K562 (cell line): ENCODE results near the gene CENPT. TPM values are rescaled to one million over a fixed set of nuclear protein-coding genes. Genes with fewer than 3 reads are reported as not detected.
A peak's percentile ranks its signal among the peaks of the same experiment; 100 is the strongest.

Experiments used
- ELF4 ChIP-seq: fragments of 450-650 bp; formaldehyde crosslinking; IDR thresholded peaks from 2 replicates; pipeline ENCODE4 v1.4.0; 2022; ENCODE audit warnings: missing genetic modification characterization
- HDAC2 ChIP-seq: fragments of 450-650 bp; IDR thresholded peaks from 2 replicates; pipeline ENCODE4 v1.6.1; 2016; ENCODE audit warnings: mild to moderate bottlenecking
- HDGF ChIP-seq: fragments of 450-650 bp; IDR thresholded peaks from 2 replicates; pipeline ENCODE4 v1.6.1; 2016
- KAT2B ChIP-seq: IDR thresholded peaks from one replicate; pipeline ENCODE4 v1.6.1; 2012; ENCODE audit warnings: low read depth, mild to moderate bottlenecking, control low read depth, inconsistent platforms, low read length, moderate library complexity
- MYNN ChIP-seq, 2 experiments: sonication (generic); formaldehyde crosslinking in 1 of 2; IDR thresholded peaks; 2 replicates each; pipeline versions ENCODE4 v1.5.0 to v1.6.1; 2016 to 2020; ENCODE audit warnings: antibody characterized with exemption in 1 of 2, missing genetic modification reagents in 1 of 2
- YBX1 ChIP-seq: fragments of 450-650 bp; IDR thresholded peaks from 2 replicates; pipeline ENCODE4 v1.7.1; 2016; ENCODE audit warnings: mild to moderate bottlenecking
- ZBTB7A ChIP-seq: IDR thresholded peaks from 2 replicates; pipeline ENCODE4 v1.6.1; 2011; ENCODE audit warnings: low read depth, mild to moderate bottlenecking, low read length, moderate library complexity, borderline replicate concordance; ENCODE audit not compliant: control insufficient read depth
- ZNF23 ChIP-seq: fragments of 250-450 bp; sonication (Bioruptor Pico); IDR thresholded peaks from 2 replicates; pipeline ENCODE4 v1.4.0; 2020; ENCODE audit warnings: mild to moderate bottlenecking
- ZNF3 ChIP-seq: fragments of 250-450 bp; sonication (Bioruptor Pico); IDR thresholded peaks from 2 replicates; pipeline ENCODE4 v1.5.0; 2021; ENCODE audit warnings: mild to moderate bottlenecking, moderate library complexity
- ZNF384 ChIP-seq: IDR thresholded peaks from 2 replicates; pipeline ENCODE4 v1.6.1; 2012; ENCODE audit warnings: low read depth, low read length, improper control_type of control experiment
- polyA plus RNA-seq, 8 experiments: library from polyadenylated mRNA; depleted of rRNA in 4 of 8; stranded (reverse) in 5 of 8; unstranded in 3 of 8; fragments of >200 nt; fragmentation: Nextera tagmentation in 2 of 8; fragmentation: Illumina TruSeq in 1 of 8; extraction: Ambion mirVana in 2 of 8; extraction: Trizol in 1 of 8; gene quantifications; 2 replicates each; pipeline versions ENCODE4 v1.2.1 to v1.2.3, GENCODE V29; 2011 to 2014; ENCODE audit warnings: inconsistent platforms in 1 of 8, missing spikeins in 1 of 8
- total RNA-seq, 7 experiments: library from RNA; depleted of rRNA in 6 of 7; stranded (reverse); fragments of >200 nt in 6 of 7; fragmentation: Illumina TruSeq in 2 of 7; extraction: Trizol in 2 of 7; gene quantifications; 2 replicates each; pipeline versions ENCODE4 v1.2.1 to v1.2.3, GENCODE V29; 2011 to 2021; ENCODE audit warnings: low replicate concordance in 1 of 7
- TF ChIP-seq, protein P1 (sequence below): fragments of 250-450 bp; sonication (Bioruptor Pico); IDR thresholded peaks from 2 replicates; pipeline ENCODE4 v1.4.0; 2020
- TF ChIP-seq, protein P2 (sequence below): sonication (generic); formaldehyde crosslinking; IDR thresholded peaks from 2 replicates; pipeline ENCODE4 v1.8.0; 2022; ENCODE audit warnings: missing genetic modification reagents, mild to moderate bottlenecking, moderate library complexity, borderline replicate concordance
- TF ChIP-seq, protein P3 (sequence below): fragments of 250-450 bp; sonication (Bioruptor Pico); IDR thresholded peaks from 2 replicates; pipeline ENCODE4 v1.4.0; 2020; ENCODE audit warnings: mild to moderate bottlenecking, moderate library complexity
- TF ChIP-seq, protein P4 (sequence below): sonication (generic); formaldehyde crosslinking; IDR thresholded peaks from 2 replicates; pipeline ENCODE4 v1.8.0; 2022; ENCODE audit warnings: mild to moderate bottlenecking, low read depth, missing genetic modification reagents
- TF ChIP-seq, protein P5 (sequence below): fragments of 450-650 bp; formaldehyde crosslinking; IDR thresholded peaks from 2 replicates; pipeline ENCODE4 v1.4.0; 2020; ENCODE audit warnings: mild to moderate bottlenecking, moderate library complexity

The CENPT gene
- total and polyA plus RNA-seq, 9 of the 15 experiments (the other 6 are each of a cell fraction or from before 2014, with no cell fraction given): 3.6 to 94.2 (median 44.1) TPM

DNA sequence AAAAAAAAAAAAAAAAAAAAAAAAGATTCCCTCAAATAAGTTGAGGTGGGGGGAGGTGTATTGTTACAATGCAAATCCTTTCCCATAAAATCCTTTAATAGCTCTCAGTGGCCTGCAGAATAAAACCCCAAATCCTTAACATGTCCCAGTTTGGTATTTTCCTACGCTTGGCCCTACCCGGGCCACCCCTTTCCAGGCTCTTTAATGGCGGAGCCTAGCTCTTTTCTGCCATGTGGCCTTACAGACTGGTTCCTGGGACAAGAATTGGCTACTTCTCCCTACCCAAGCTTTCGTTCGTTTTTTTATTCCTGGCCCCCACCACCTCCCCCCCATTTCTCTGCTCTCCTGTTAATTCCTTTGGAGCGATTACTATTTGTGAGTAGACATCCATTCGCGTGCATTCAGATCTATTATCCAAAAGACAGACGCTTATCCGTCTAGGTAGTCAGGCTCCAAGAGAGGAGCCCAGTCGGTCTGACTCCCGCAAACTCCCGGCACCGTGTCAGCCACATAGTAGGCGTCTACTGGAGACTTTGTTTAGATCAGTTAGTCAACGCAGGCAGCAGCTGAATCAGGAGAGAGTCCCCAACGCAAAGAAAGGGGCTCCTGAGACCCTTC, 6.2 kb downstream of the CENPT start (continued):
- TF ChIP-seq, protein P1, sequence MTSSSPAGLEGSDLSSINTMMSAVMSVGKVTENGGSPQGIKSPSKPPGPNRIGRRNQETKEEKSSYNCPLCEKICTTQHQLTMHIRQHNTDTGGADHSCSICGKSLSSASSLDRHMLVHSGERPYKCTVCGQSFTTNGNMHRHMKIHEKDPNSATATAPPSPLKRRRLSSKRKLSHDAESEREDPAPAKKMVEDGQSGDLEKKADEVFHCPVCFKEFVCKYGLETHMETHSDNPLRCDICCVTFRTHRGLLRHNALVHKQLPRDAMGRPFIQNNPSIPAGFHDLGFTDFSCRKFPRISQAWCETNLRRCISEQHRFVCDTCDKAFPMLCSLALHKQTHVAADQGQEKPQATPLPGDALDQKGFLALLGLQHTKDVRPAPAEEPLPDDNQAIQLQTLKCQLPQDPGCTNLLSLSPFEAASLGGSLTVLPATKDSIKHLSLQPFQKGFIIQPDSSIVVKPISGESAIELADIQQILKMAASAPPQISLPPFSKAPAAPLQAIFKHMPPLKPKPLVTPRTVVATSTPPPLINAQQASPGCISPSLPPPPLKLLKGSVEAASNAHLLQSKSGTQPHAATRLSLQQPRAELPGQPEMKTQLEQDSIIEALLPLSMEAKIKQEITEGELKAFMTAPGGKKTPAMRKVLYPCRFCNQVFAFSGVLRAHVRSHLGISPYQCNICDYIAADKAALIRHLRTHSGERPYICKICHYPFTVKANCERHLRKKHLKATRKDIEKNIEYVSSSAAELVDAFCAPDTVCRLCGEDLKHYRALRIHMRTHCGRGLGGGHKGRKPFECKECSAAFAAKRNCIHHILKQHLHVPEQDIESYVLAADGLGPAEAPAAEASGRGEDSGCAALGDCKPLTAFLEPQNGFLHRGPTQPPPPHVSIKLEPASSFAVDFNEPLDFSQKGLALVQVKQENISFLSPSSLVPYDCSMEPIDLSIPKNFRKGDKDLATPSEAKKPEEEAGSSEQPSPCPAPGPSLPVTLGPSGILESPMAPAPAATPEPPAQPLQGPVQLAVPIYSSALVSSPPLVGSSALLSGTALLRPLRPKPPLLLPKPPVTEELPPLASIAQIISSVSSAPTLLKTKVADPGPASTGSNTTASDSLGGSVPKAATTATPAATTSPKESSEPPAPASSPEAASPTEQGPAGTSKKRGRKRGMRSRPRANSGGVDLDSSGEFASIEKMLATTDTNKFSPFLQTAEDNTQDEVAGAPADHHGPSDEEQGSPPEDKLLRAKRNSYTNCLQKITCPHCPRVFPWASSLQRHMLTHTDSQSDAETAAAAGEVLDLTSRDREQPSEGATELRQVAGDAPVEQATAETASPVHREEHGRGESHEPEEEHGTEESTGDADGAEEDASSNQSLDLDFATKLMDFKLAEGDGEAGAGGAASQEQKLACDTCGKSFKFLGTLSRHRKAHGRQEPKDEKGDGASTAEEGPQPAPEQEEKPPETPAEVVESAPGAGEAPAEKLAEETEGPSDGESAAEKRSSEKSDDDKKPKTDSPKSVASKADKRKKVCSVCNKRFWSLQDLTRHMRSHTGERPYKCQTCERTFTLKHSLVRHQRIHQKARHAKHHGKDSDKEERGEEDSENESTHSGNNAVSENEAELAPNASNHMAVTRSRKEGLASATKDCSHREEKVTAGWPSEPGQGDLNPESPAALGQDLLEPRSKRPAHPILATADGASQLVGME (CRISPR knock-in tag): no peak
- TF ChIP-seq, protein P2, sequence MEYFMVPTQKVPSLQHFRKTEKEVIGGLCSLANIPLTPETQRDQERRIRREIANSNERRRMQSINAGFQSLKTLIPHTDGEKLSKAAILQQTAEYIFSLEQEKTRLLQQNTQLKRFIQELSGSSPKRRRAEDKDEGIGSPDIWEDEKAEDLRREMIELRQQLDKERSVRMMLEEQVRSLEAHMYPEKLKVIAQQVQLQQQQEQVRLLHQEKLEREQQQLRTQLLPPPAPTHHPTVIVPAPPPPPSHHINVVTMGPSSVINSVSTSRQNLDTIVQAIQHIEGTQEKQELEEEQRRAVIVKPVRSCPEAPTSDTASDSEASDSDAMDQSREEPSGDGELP (CRISPR knock-in tag): no peak
- no peak for TF ChIP-seq ZBTB7A
- peak; percentile 34; the same call in 1 of the 2 replicates for TF ChIP-seq ZNF384
- TF ChIP-seq ELF4 (CRISPR knock-in tag): no peak
- no peak for TF ChIP-seq ZNF3 (CRISPR knock-in tag)
- TF ChIP-seq, protein P3, sequence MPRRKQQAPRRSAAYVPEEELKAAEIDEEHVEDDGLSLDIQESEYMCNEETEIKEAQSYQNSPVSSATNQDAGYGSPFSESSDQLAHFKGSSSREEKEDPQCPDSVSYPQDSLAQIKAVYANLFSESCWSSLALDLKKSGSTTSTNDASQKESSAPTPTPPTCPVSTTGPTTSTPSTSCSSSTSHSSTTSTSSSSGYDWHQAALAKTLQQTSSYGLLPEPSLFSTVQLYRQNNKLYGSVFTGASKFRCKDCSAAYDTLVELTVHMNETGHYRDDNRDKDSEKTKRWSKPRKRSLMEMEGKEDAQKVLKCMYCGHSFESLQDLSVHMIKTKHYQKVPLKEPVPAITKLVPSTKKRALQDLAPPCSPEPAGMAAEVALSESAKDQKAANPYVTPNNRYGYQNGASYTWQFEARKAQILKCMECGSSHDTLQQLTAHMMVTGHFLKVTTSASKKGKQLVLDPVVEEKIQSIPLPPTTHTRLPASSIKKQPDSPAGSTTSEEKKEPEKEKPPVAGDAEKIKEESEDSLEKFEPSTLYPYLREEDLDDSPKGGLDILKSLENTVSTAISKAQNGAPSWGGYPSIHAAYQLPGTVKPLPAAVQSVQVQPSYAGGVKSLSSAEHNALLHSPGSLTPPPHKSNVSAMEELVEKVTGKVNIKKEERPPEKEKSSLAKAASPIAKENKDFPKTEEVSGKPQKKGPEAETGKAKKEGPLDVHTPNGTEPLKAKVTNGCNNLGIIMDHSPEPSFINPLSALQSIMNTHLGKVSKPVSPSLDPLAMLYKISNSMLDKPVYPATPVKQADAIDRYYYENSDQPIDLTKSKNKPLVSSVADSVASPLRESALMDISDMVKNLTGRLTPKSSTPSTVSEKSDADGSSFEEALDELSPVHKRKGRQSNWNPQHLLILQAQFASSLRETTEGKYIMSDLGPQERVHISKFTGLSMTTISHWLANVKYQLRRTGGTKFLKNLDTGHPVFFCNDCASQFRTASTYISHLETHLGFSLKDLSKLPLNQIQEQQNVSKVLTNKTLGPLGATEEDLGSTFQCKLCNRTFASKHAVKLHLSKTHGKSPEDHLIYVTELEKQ (CRISPR knock-in tag): no peak
- TF ChIP-seq HDAC2: no peak
- 0 out of 2 replicates have a peak, but pooled peaks have one; percentile 78 for TF ChIP-seq HDGF
- TF ChIP-seq ZNF23 (CRISPR knock-in tag): no peak
- TF ChIP-seq, protein P4, sequence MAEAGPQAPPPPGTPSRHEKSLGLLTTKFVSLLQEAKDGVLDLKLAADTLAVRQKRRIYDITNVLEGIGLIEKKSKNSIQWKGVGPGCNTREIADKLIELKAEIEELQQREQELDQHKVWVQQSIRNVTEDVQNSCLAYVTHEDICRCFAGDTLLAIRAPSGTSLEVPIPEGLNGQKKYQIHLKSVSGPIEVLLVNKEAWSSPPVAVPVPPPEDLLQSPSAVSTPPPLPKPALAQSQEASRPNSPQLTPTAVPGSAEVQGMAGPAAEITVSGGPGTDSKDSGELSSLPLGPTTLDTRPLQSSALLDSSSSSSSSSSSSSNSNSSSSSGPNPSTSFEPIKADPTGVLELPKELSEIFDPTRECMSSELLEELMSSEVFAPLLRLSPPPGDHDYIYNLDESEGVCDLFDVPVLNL (CRISPR knock-in tag): no peak
- no peak for TF ChIP-seq YBX1
- TF ChIP-seq KAT2B: no peak
- TF ChIP-seq, protein P5, sequence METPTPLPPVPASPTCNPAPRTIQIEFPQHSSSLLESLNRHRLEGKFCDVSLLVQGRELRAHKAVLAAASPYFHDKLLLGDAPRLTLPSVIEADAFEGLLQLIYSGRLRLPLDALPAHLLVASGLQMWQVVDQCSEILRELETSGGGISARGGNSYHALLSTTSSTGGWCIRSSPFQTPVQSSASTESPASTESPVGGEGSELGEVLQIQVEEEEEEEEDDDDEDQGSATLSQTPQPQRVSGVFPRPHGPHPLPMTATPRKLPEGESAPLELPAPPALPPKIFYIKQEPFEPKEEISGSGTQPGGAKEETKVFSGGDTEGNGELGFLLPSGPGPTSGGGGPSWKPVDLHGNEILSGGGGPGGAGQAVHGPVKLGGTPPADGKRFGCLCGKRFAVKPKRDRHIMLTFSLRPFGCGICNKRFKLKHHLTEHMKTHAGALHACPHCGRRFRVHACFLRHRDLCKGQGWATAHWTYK (CRISPR knock-in tag): no peak
- TF ChIP-seq MYNN (IDR thresholded peaks at IDR 0.05): no peak
- no peak for TF ChIP-seq MYNN (CRISPR knock-in tag; IDR thresholded peaks at IDR 0.05)
